Ramos (cell line): Measurements from ENCODE around the gene ZNF575.

Experiments
- in situ Hi-C: fragments of 300-500 bp; cut with MboI; formaldehyde crosslinking; loops from one replicate; pipeline ENCODE4 v1.14.3; 2022; ENCODE audit warnings: low sequenced_read_pairs; ENCODE audit not compliant: unreplicated experiment

The ZNF575 gene

GRCh38 chr19:43532962-43533545 is at the start of gene ZNF575:
TSS of gene ZNF575 (plus strand) at chr19:43533188. CDS start at chr19:43534423, 1,235 bp downstream.
- in situ Hi-C loops = no loop called here

- in situ Hi-C loops = no loop called here
These were observed 49.7 kb upstream of the ZNF575 start for GRCh38 chr19:43483281-43483680.

- in situ Hi-C loops = no loop called here
These were observed 47.0 kb upstream of the ZNF575 start for GRCh38 chr19:43485951-43486350.

- in situ Hi-C loops = no loop called here
These were observed 46.6 kb upstream of the ZNF575 start for GRCh38 chr19:43486412-43486811.

GRCh38 chr19:43488179-43488578 is 44.8 kb upstream of the ZNF575 start:
- in situ Hi-C loops = no loop called here

GRCh38 chr19:43489310-43489709 is 43.7 kb upstream of the ZNF575 start:
- in situ Hi-C loops = no loop called here

- in situ Hi-C loops = no loop called here
These were observed 42.9 kb upstream of the ZNF575 start for GRCh38 chr19:43489979-43490599.

- in situ Hi-C loops = no loop called here
These were observed 42.2 kb upstream of the ZNF575 start for GRCh38 chr19:43490759-43491158.

GRCh38 chr19:43495082-43495481 is 37.9 kb upstream of the ZNF575 start:
- in situ Hi-C loops = no loop called here

- in situ Hi-C loops = no loop called here
These were observed 36.0 kb upstream of the ZNF575 start for GRCh38 chr19:43496960-43497359.

- in situ Hi-C loops = no loop called here
These were observed 34.6 kb upstream of the ZNF575 start for GRCh38 chr19:43498233-43498842.

GRCh38 chr19:43499042-43499441 is 33.9 kb upstream of the ZNF575 start:
- in situ Hi-C loops = no loop called here

GRCh38 chr19:43501661-43502418 is 31.1 kb upstream of the ZNF575 start:
- in situ Hi-C loops = no loop called here

- in situ Hi-C loops = no loop called here
These were observed 30.5 kb upstream of the ZNF575 start for GRCh38 chr19:43502419-43502976.

GRCh38 chr19:43503501-43504425 is 29.2 kb upstream of the ZNF575 start:
- in situ Hi-C loops = no loop called here

GRCh38 chr19:43504426-43505185 is 28.4 kb upstream of the ZNF575 start, which contains the start of gene PHLDB3:
TSS of gene PHLDB3 (minus strand) at chr19:43504746. CDS start at chr19:43504118, 628 bp downstream.
- in situ Hi-C loops = no loop called here

- in situ Hi-C loops = no loop called here
These were observed 27.9 kb upstream of the ZNF575 start for GRCh38 chr19:43505186-43505456.

GRCh38 chr19:43505941-43506340 is 27.0 kb upstream of the ZNF575 start:
- in situ Hi-C loops = no loop called here

GRCh38 chr19:43506629-43507028 is 26.4 kb upstream of the ZNF575 start:
- in situ Hi-C loops = no loop called here
